K562 (cell line): ENCODE results near the gene SNX25. TPM values are rescaled to one million over a fixed set of nuclear protein-coding genes. Genes with fewer than 3 reads are reported as not detected.

Source experiments
- ATAC-seq: fragments of 200-7000 bp; cut with Tn5 transposase; 3 replicates; pipeline ENCODE4 v1.9.1; 2020; ENCODE audit warnings: moderate library complexity
- BruUV-seq: library from RNA; stranded (reverse); fragments of 400-500 nt; replicated peaks from 2 replicates; lab custom pipeline; 2021; lab: Mats Ljungman, UMichigan
- CTCF ChIA-PET: fragments of 300-600 bp; formaldehyde crosslinking; extraction: SDS; loops from one replicate; lab custom pipeline; 2021; ENCODE audit warnings: low intra/inter-chr PET ratio; lab: Yijun Ruan, JAX
- POLR2A ChIA-PET: fragments of 300-600, 350-650 bp; sonication (Branson Sonifier 250); formaldehyde crosslinking; extraction: SDS; loops from one replicate; lab custom pipeline; 2021; ENCODE audit warnings: antibody characterized with exemption, inconsistent platforms; lab: Yijun Ruan, JAX
- DNase-seq, 4 experiments: peaks; one replicate each; pipeline versions ENCODE4 v3.0.0 to v3.0.0-alpha.2; 2011 to 2018; ENCODE audit warnings: low spot score in 3 of 4, mixed read lengths in 3 of 4; ENCODE audit errors: extremely low read depth in 1 of 4
- FAIRE-seq: peaks from 2 replicates; lab custom pipeline; 2011; peaks lifted over from hg19 to GRCh38; lab: Jason Lieb, UNC
- H2AFZ ChIP-seq: 2 replicates; pipeline ENCODE4 v1.6.0; 2011; ENCODE audit warnings: low read depth, low read length, control low read depth, inconsistent platforms
- H3K27ac ChIP-seq: fragments of 200-600 bp; 3 replicates; pipeline ENCODE4 v1.8.0; 2011; ENCODE audit warnings: low read depth, mild to moderate bottlenecking, control low read depth, inconsistent platforms, low read length, moderate library complexity, mixed read lengths; ENCODE audit errors: extremely low read depth
- H3K27me3 ChIP-seq, 2 experiments: fragments of 300-600 bp in 1 of 2; 2 replicates in 1 of 2; 3 replicates in 1 of 2; pipeline versions ENCODE4 v1.6.0 to v1.8.0; 2011; ENCODE audit warnings: inconsistent platforms in 2 of 2, low read length in 2 of 2, mild to moderate bottlenecking in 1 of 2, mixed read lengths in 1 of 2, moderate library complexity in 1 of 2; ENCODE audit not compliant: control insufficient read depth in 2 of 2, insufficient read depth in 2 of 2
- H3K36me3 ChIP-seq: fragments of 300-600 bp; 3 replicates; pipeline ENCODE4 v1.8.0; 2011; ENCODE audit warnings: mild to moderate bottlenecking, low read length, inconsistent platforms; ENCODE audit not compliant: control insufficient read depth, insufficient read depth
- H3K4me1 ChIP-seq, 2 experiments: fragments of 200-600 bp in 1 of 2; replicated peaks in 1 of 2; 2 replicates in 1 of 2; 3 replicates in 1 of 2; pipeline versions ENCODE4 v1.5.1 to v1.8.0; 2011; ENCODE audit warnings: inconsistent platforms in 2 of 2, low read length in 2 of 2, mild to moderate bottlenecking in 1 of 2, mixed read lengths in 1 of 2, moderate library complexity in 1 of 2; ENCODE audit not compliant: control insufficient read depth in 2 of 2, insufficient read depth in 2 of 2
- H3K4me2 ChIP-seq: 2 replicates; pipeline ENCODE4 v1.6.1; 2011; ENCODE audit warnings: low read length, control low read depth, inconsistent platforms, mixed read lengths; ENCODE audit not compliant: insufficient read depth
- H3K4me3 ChIP-seq: fragments of 200-600 bp; sonication (generic), shearing (Covaris generic); 2 replicates; pipeline ENCODE4 v1.5.1; 2016; ENCODE audit warnings: control low read depth, inconsistent platforms
- H3K79me2 ChIP-seq: fragments of 200-600 bp; 3 replicates; pipeline ENCODE4 v1.8.0; 2011; ENCODE audit warnings: low read length, inconsistent platforms; ENCODE audit not compliant: control insufficient read depth, insufficient read depth
- H3K9ac ChIP-seq, 2 experiments: 2 replicates each; pipeline versions ENCODE4 v1.6.0 to v1.6.1; 2011; ENCODE audit warnings: low read depth in 2 of 2, low read length in 2 of 2, control low read depth in 1 of 2, inconsistent platforms in 1 of 2, mild to moderate bottlenecking in 1 of 2, mixed read lengths in 1 of 2; ENCODE audit not compliant: insufficient read depth in 1 of 2
- H3K9me1 ChIP-seq: one replicate; pipeline ENCODE4 v1.6.0; 2011; ENCODE audit warnings: inconsistent platforms, mild to moderate bottlenecking, low read length, moderate library complexity; ENCODE audit not compliant: control insufficient read depth, insufficient read depth
- H3K9me3 ChIP-seq: replicated peaks from 2 replicates; pipeline ENCODE4 v1.5.1; 2011; ENCODE audit warnings: low read depth, low read length, inconsistent platforms; ENCODE audit not compliant: control insufficient read depth, insufficient read depth
- H4K20me1 ChIP-seq: replicated peaks from 2 replicates; pipeline ENCODE4 v1.6.1; 2011; ENCODE audit warnings: low read length, inconsistent platforms, mixed read lengths; ENCODE audit not compliant: control insufficient read depth, insufficient read depth
- ESRRA ChIP-seq: fragments of 450-650 bp; IDR thresholded peaks from 2 replicates; pipeline ENCODE4 v1.6.1; 2014; ENCODE audit warnings: low read depth, mild to moderate bottlenecking, moderate library complexity, borderline replicate concordance
- FOXA1 ChIP-seq: fragments of 450-650 bp; IDR thresholded peaks from 2 replicates; pipeline ENCODE4 v1.6.1; 2016; ENCODE audit warnings: mild to moderate bottlenecking, borderline replicate concordance
- FOXP4 ChIP-seq: sonication (generic); formaldehyde crosslinking; IDR thresholded peaks from 2 replicates; pipeline ENCODE4 v1.8.0; 2022; ENCODE audit warnings: mild to moderate bottlenecking, missing genetic modification reagents, borderline replicate concordance
- MLLT1 ChIP-seq, 2 experiments: fragments of 450-650 bp; IDR thresholded peaks; 2 replicates each; pipeline ENCODE4 v1.6.1; 2016
- NBN ChIP-seq: fragments of 450-650 bp; IDR thresholded peaks from 2 replicates; pipeline ENCODE4 v1.6.1; 2016; ENCODE audit warnings: low read depth, mild to moderate bottlenecking
- PHF8 ChIP-seq: fragments of 200-600 bp; sonication (generic); IDR thresholded peaks from 2 replicates; pipeline ENCODE4 v1.6.1; 2012; ENCODE audit warnings: mixed run types, mild to moderate bottlenecking, inconsistent platforms, low read length, moderate library complexity, borderline replicate concordance
- TRIM25 ChIP-seq: fragments of 450-650 bp; IDR thresholded peaks from 2 replicates; pipeline ENCODE4 v1.7.0; 2016; ENCODE audit warnings: borderline replicate concordance
- ZBTB1 ChIP-seq: sonication (generic); formaldehyde crosslinking; IDR thresholded peaks from 2 replicates; pipeline ENCODE4 v1.8.1; 2023; ENCODE audit warnings: missing genetic modification reagents, low read depth, mild to moderate bottlenecking, borderline replicate concordance
- ZBTB5 ChIP-seq: fragments of 450-650 bp; IDR thresholded peaks from 2 replicates; pipeline ENCODE4 v1.6.1; 2017; ENCODE audit warnings: antibody characterized with exemption
- ZNF398 ChIP-seq: fragments of 250-450 bp; sonication (Bioruptor Pico); IDR thresholded peaks from 2 replicates; pipeline ENCODE4 v1.8.0; 2021; ENCODE audit warnings: moderate library complexity, mild to moderate bottlenecking, inconsistent platforms
- ZNF695 ChIP-seq: fragments of 450-650 bp; formaldehyde crosslinking; IDR thresholded peaks from 2 replicates; pipeline ENCODE4 v1.4.0; 2020; ENCODE audit warnings: mild to moderate bottlenecking, moderate library complexity
- ZNF707 ChIP-seq: fragments of 250-450 bp; sonication (Bioruptor Pico); conservative IDR thresholded peaks from 2 replicates; pipeline ENCODE4 v1.8.0; 2022; ENCODE audit warnings: inconsistent platforms, mild to moderate bottlenecking, moderate library complexity
- ZNF76 ChIP-seq: fragments of 250-450 bp; sonication (Bioruptor Pico); IDR thresholded peaks from 2 replicates; pipeline ENCODE4 v1.4.0; 2020; ENCODE audit warnings: mild to moderate bottlenecking, moderate library complexity, borderline replicate concordance
- WGBS: fragments of 100-300 bp; shearing (Covaris generic); methylation state at CpG from one replicate; pipeline ENCODE4 v1.1.6; 2016; ENCODE audit warnings: low coverage, mixed read lengths; ENCODE audit not compliant: insufficient coverage; ENCODE audit errors: missing lambda C conversion rate; 5-methylcytosine and 5-hydroxymethylcytosine counted together
- in situ Hi-C: fragments of 300-500 bp; cut with MboI; formaldehyde crosslinking; loops from 4 replicates; pipeline ENCODE4 v1.15.0; 2018; ENCODE audit warnings: inconsistent platforms, mixed read lengths
- intact Hi-C: fragments of 100-400 bp; cut with micrococcal nuclease; formaldehyde crosslinking; loops from 2 replicates; pipeline ENCODE4 v1.14.2; 2022
- polyA plus RNA-seq, 8 experiments: library from polyadenylated mRNA; depleted of rRNA in 4 of 8; stranded (reverse) in 5 of 8; unstranded in 3 of 8; fragments of >200 nt; fragmentation: Nextera tagmentation in 2 of 8; fragmentation: Illumina TruSeq in 1 of 8; extraction: Ambion mirVana in 2 of 8; extraction: Trizol in 1 of 8; gene quantifications; 2 replicates each; pipeline versions ENCODE4 v1.2.1 to v1.2.3, GENCODE V29; 2011 to 2014; ENCODE audit warnings: inconsistent platforms in 1 of 8, missing spikeins in 1 of 8
- total RNA-seq, 7 experiments: library from RNA; depleted of rRNA in 6 of 7; stranded (reverse); fragments of >200 nt in 6 of 7; fragmentation: Illumina TruSeq in 2 of 7; extraction: Trizol in 2 of 7; gene quantifications; 2 replicates each; pipeline versions ENCODE4 v1.2.1 to v1.2.3, GENCODE V29; 2011 to 2021; ENCODE audit warnings: low replicate concordance in 1 of 7

The SNX25 gene
- total and polyA plus RNA-seq, 9 of the 15 experiments (the other 6 are each of a cell fraction or from before 2014, with no cell fraction given), result 2.5 to 23.4 (median 13.3) TPM

GRCh38 chr4:185384061-185384460, 174.7 kb downstream of the SNX25 start:
- Histone ChIP-seq H3K4me2 (no peak overlapping the region), H3K79me2 (no peaks in the 10 kb centered on the region), H3K27me3 (no peaks in the 10 kb centered on the region), H4K20me1 (no peaks in the 10 kb centered on the region), H2AFZ (no peak overlapping the region), H3K9me3 (no peaks in the 10 kb centered on the region), H3K36me3 (no peaks in the 10 kb centered on the region), H3K9me1 (no peaks in the 10 kb centered on the region), H3K4me3 (no peak overlapping the region), H3K9ac (no peak overlapping the region), H3K4me1 (peaks cover 10 to 16% of the 10 kb centered on the region in 2 experiments; a peak in 3 of 5 replicates), H3K27ac (no peak overlapping the region)
- POLR2A ChIA-PET, result interaction anchor here (3.0 kb wide), 1 partner anchor 11 kb away, joined by 21 read pairs; the partner anchor contains the start of genes ANKRD37 and LRP2BP
- no peak for ATAC-seq
- CTCF ChIA-PET, result no interaction called here
- BruUV-seq, result no TSS peak
- no peak for DNase-seq
- FAIRE-seq, result no peak
- intact Hi-C loops (no loop called here), in situ Hi-C loops (no loop called here)
- WGBS, result 42% methylated on average over 2 of the region's 2 CpGs
- TF ChIP-seq ZNF398 (CRISPR knock-in tag), result no peak
- no peak for TF ChIP-seq FOXA1
- no peak for TF ChIP-seq ZBTB1 (CRISPR knock-in tag)
- TF ChIP-seq NBN, result no peak
- TF ChIP-seq MLLT1 (IDR thresholded peaks at IDR 0.05), result no peak
- TF ChIP-seq FOXP4 (CRISPR knock-in tag), result no peak
- no peak for TF ChIP-seq ZNF707 (CRISPR knock-in tag)
- TF ChIP-seq TRIM25, result no peak
- no peak for TF ChIP-seq ZBTB5
- no peak for TF ChIP-seq ZNF695 (CRISPR knock-in tag)
- no peak for TF ChIP-seq ZNF76 (CRISPR knock-in tag)
- TF ChIP-seq PHF8, result no peak
- TF ChIP-seq ESRRA, result no peak
